ENCODE results near the gene TENT4B.

Gene TENT4B

DNA sequence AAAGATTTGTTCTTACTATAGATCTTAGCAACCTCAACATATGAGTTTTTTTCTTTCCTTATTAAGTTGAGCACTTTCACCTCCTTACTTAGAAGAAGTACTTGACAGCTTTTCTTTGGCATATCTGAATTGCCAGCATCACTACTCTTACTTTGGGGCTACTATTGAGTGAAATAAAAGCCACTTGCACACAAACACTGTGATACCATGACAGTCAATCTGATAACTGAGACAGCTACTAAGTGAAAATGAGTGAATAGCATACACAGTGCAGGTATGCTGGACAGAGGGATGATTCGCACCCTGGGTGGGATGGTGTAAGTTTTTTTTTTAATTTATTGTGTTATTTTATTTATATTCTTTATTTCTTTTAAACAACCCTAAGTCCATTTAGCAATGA is 13.5 kb upstream of the TENT4B start:
- DNase-seq (ENCODE audit: low read depth): no peak
- H3K4me3 ChIP-seq (ENCODE audit: control insufficient read depth, low read depth, low read length): no peak overlapping the region
- TF ChIP-seq, protein P1, sequence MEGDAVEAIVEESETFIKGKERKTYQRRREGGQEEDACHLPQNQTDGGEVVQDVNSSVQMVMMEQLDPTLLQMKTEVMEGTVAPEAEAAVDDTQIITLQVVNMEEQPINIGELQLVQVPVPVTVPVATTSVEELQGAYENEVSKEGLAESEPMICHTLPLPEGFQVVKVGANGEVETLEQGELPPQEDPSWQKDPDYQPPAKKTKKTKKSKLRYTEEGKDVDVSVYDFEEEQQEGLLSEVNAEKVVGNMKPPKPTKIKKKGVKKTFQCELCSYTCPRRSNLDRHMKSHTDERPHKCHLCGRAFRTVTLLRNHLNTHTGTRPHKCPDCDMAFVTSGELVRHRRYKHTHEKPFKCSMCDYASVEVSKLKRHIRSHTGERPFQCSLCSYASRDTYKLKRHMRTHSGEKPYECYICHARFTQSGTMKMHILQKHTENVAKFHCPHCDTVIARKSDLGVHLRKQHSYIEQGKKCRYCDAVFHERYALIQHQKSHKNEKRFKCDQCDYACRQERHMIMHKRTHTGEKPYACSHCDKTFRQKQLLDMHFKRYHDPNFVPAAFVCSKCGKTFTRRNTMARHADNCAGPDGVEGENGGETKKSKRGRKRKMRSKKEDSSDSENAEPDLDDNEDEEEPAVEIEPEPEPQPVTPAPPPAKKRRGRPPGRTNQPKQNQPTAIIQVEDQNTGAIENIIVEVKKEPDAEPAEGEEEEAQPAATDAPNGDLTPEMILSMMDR (conservative IDR thresholded peaks at IDR 0.05; ENCODE audit: control insufficient read depth, insufficient read depth, low read depth, low read length): no peak

DNA sequence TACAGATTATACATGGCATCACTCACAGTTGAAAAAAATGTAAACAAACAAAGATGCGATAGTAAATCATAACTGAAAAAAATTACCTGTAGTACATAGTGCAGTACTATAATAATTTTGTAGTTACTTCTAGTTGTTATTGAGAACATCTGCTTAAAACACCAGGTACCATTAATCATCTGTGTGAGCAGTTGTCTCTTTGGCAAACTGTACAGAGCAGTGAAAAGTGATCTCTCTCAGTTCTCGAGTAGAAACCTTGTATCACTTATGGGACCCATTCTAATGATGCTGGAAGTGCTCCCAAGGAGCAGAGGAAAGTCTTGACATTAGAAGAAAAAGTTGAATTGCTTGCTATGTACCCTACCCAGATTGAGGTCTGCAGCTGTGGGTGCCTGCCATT is 8.9 kb upstream of the TENT4B start:
- no peak for DNase-seq (ENCODE audit: low read depth)
- H3K4me3 ChIP-seq (ENCODE audit: control insufficient read depth, low read depth, low read length): no peak overlapping the region
- TF ChIP-seq, protein P1 (conservative IDR thresholded peaks at IDR 0.05; ENCODE audit: control insufficient read depth, insufficient read depth, low read depth, low read length): no peak

DNA sequence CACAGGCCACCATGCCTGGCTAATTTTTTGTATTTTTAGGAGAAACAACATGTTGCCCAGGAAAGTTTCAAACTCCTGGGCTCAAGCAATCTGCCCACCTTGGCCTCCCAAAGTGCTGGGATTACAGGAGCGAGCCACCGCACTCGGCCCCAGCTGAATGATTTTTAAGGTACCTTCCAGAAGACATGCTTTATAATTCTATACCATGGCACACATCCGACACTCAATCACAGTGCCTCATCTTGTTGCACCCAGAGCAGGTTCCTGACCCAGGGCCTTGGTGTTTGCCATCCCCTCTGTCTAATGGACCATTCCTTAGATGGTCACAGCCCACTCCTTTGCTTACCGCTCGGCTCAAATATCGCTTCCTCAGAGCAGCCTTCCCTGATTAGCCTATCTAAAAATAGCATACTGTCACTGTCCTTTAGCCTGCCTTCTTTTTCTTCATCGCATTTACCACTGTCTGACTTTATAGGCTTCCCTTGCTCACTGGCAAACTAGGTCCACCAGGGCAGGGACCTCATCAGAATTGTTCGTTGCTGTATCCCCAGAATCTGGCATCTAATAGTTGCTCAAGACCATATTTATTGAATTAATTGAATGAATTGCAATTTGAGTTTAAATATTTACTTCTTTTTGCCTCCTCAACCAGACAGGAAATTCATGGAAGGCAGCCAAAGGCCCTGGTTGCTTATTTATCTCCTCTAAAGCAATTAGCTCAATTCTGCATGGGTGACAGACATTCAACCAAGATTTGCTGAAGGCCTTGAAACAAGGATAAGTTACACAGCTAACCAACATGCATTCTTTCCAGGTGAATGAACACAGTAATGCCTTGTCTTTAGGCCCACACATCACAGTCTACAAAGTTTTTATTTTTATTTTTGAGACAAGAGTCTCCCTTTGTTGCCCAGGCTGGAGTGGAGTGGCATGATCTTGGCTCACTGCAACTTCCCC is 6.3 kb upstream of the TENT4B start:
- TF ChIP-seq, protein P1 (conservative IDR thresholded peaks at IDR 0.05; ENCODE audit: control insufficient read depth, insufficient read depth, low read depth, low read length): no peak
- H3K4me3 ChIP-seq (ENCODE audit: control insufficient read depth, low read depth, low read length): no peak overlapping the region
- no peak for DNase-seq (ENCODE audit: low read depth)

DNA sequence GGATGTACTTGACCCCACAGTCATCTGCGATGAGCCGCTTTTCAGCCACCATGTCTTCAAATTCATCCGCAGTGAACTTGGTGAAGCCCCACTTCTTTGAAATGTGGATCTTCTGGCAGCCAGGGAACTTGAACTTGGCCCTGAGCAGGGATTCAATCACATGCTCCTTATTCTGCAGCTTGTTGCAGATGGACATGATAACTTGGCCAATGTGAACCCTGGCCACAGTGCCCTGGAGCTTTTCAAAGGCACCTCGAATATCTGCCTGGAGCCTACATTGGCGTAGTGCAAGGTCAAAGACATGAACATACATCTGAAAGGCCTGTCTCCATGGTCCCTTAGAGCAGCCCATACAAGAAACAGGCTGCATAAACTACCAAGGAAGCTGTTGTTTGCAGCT is 1.8 kb upstream of the TENT4B start:
- TF ChIP-seq, protein P1 (conservative IDR thresholded peaks at IDR 0.05; ENCODE audit: control insufficient read depth, insufficient read depth, low read depth, low read length): no peak
- no peak overlapping the region for H3K4me3 ChIP-seq (ENCODE audit: control insufficient read depth, low read depth, low read length)
- no peak for DNase-seq (ENCODE audit: low read depth)

DNA sequence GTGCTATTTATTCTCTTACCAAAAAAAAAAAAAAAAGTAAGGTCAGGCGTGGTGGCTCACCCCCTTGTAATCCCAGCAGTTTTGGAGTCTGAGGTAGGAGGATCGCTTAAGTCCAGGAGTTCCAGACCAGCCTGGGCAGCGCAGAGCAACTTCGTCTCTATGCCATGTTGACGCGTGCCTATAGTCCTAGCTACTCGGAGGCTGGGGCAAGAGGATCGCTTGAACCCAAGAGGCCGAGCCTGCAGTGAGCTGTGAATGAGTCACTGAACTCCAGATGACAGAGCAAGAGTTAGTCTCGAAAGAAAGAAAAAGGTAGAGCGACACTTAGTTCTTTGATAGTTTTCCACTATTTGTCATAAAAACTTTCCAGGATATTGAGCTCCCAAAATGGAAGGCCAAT is 1.4 kb upstream of the TENT4B start:
- H3K4me3 ChIP-seq (ENCODE audit: control insufficient read depth, low read depth, low read length): no peak overlapping the region
- TF ChIP-seq, protein P1 (conservative IDR thresholded peaks at IDR 0.05; ENCODE audit: control insufficient read depth, insufficient read depth, low read depth, low read length): no peak
- no peak for DNase-seq (ENCODE audit: low read depth)

DNA sequence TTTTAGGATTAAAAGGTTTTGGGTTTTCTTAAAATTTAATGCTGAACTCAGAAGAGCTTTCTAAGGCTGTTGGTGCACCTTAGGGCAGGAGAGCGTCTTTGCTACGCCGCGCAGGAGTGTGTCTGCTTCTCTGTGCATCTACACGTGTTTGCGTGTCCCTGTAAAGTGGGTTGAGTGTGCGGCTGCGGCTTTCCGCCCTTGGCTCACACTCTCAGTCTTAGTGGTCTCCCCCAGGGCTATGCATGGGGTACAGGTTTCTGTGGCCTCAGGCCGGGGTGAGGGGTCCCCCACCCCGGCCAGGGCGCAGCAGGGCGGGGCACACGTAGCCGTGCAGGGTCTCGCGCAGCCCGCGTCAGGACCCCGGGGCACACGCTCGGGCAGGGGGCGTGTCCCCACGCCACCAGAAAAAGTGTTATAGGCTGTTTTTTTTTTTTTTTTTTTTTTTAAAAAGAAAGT is 727 bp upstream of the TENT4B start:
- peak overlapping the region; percentile 66 for H3K4me3 ChIP-seq (ENCODE audit: control insufficient read depth, low read depth, low read length)
- peak; percentile 38 for DNase-seq (ENCODE audit: low read depth)
- TF ChIP-seq, protein P1 (conservative IDR thresholded peaks at IDR 0.05; ENCODE audit: control insufficient read depth, insufficient read depth, low read depth, low read length): no peak
